GM12878 (cell line): Measurements from ENCODE around the gene IQCC. TPM values are rescaled to one million over a fixed set of nuclear protein-coding genes. Genes with fewer than 3 reads are reported as not detected.

Experiments
- BHLHE40 ChIP-seq, 2 experiments: fragments of 450-650 bp in 1 of 2; IDR thresholded peaks; 2 replicates each; pipeline ENCODE4 v1.6.1; 2011 to 2017; ENCODE audit warnings: low read depth in 2 of 2, borderline replicate concordance in 1 of 2, improper control_type of control experiment in 1 of 2, low read length in 1 of 2, mild to moderate bottlenecking in 1 of 2
- EP300 ChIP-seq, 2 experiments: fragments of 150-350 bp in 1 of 2; IDR thresholded peaks; 2 replicates each; pipeline ENCODE4 v1.6.1; 2011 to 2012; ENCODE audit warnings: low read depth in 2 of 2, low read length in 2 of 2, borderline replicate concordance in 1 of 2, improper control_type of control experiment in 1 of 2, inconsistent platforms in 1 of 2; ENCODE audit not compliant: control insufficient read depth in 1 of 2
- ESRRA ChIP-seq: IDR thresholded peaks from 2 replicates; pipeline ENCODE4 v1.6.1; 2012; ENCODE audit warnings: mild to moderate bottlenecking, low read length, improper control_type of control experiment
- KLF5 ChIP-seq: fragments of 450-650 bp; IDR thresholded peaks from 2 replicates; pipeline ENCODE4 v1.6.1; 2014; ENCODE audit warnings: mild to moderate bottlenecking; ENCODE audit not compliant: partially characterized antibody
- PAX5 ChIP-seq: IDR thresholded peaks from 2 replicates; pipeline ENCODE4 v1.6.1; 2011; ENCODE audit warnings: low read depth, low read length, borderline replicate concordance
- POLR2AphosphoS2 ChIP-seq: IDR thresholded peaks from 2 replicates; pipeline ENCODE4 v1.6.1; 2011; ENCODE audit warnings: low read depth, mild to moderate bottlenecking, low read length, improper control_type of control experiment, moderate library complexity
- RAD21 ChIP-seq: IDR thresholded peaks from 2 replicates; pipeline ENCODE4 v1.6.1; 2011; ENCODE audit warnings: mild to moderate bottlenecking, low read depth, low read length, moderate library complexity; ENCODE audit not compliant: insufficient read depth
- RFX5 ChIP-seq: IDR thresholded peaks from 2 replicates; pipeline ENCODE4 v1.6.1; 2011; ENCODE audit warnings: low read depth, low read length, improper control_type of control experiment
- SIX5 ChIP-seq: IDR thresholded peaks from 2 replicates; pipeline ENCODE4 v1.6.1; 2011; ENCODE audit warnings: mild to moderate bottlenecking, low read depth, low read length, moderate library complexity; ENCODE audit not compliant: severe bottlenecking
- SMAD5 ChIP-seq: IDR thresholded peaks from 2 replicates; pipeline ENCODE4 v1.6.1; 2016; ENCODE audit warnings: antibody characterized with exemption, low read depth
- TARDBP ChIP-seq: IDR thresholded peaks from 2 replicates; pipeline ENCODE4 v1.6.1; 2016; ENCODE audit warnings: borderline replicate concordance
- ZBED1 ChIP-seq: IDR thresholded peaks from 2 replicates; pipeline ENCODE4 v1.6.1; 2016; ENCODE audit warnings: borderline replicate concordance
- ZNF24 ChIP-seq: fragments of 450-650 bp; IDR thresholded peaks from 2 replicates; pipeline ENCODE4 v1.6.1; 2017; ENCODE audit warnings: antibody characterized with exemption, mild to moderate bottlenecking
- ZNF622 ChIP-seq: fragments of 450-650 bp; IDR thresholded peaks from 2 replicates; pipeline ENCODE4 v1.6.1; 2017; ENCODE audit warnings: mild to moderate bottlenecking, inconsistent platforms
- polyA plus RNA-seq, 11 experiments: library from polyadenylated mRNA; depleted of rRNA in 4 of 11; unstranded in 6 of 11; stranded (reverse) in 5 of 11; fragments of >200 nt; fragmentation: Nextera tagmentation in 4 of 11; fragmentation: Illumina TruSeq in 1 of 11; extraction: Ambion mirVana in 4 of 11; extraction: Trizol in 1 of 11; gene quantifications; 1 replicate in 1 of 11; 2 replicates in 10 of 11; pipeline versions ENCODE4 v1.2.1 to v1.2.3, GENCODE V29; 2011 to 2016; ENCODE audit warnings: inconsistent platforms in 2 of 11, missing spikeins in 2 of 11, low read depth in 1 of 11
- total RNA-seq, 4 experiments: library from RNA; depleted of rRNA in 3 of 4; stranded (reverse); fragments of >200 nt in 3 of 4; fragmentation: Illumina TruSeq in 1 of 4; extraction: Trizol in 1 of 4; gene quantifications; 2 replicates each; pipeline versions ENCODE4 v1.2.1 to v1.2.3, GENCODE V29; 2013 to 2021
- TF ChIP-seq, protein P1 (sequence below): fragments of 450-650 bp; formaldehyde crosslinking; IDR thresholded peaks from 2 replicates; pipeline ENCODE4 v1.4.0; 2020; ENCODE audit warnings: mild to moderate bottlenecking, moderate library complexity
- TF ChIP-seq, protein P2 (sequence below): fragments of 450-650 bp; IDR thresholded peaks from 2 replicates; pipeline ENCODE4 v1.6.1; 2016; ENCODE audit warnings: mild to moderate bottlenecking
- TF ChIP-seq, protein P3 (sequence below): fragments of 450-650 bp; IDR thresholded peaks from 2 replicates; pipeline ENCODE4 v1.6.1; 2016; ENCODE audit warnings: mild to moderate bottlenecking

IQCC gene
- total and polyA plus RNA-seq, 10 of the 15 experiments (the other 5 are each of a cell fraction or from before 2014, with no cell fraction given): 2.1 to 6.8 (median 4.9) TPM

- TF ChIP-seq, protein P1, sequence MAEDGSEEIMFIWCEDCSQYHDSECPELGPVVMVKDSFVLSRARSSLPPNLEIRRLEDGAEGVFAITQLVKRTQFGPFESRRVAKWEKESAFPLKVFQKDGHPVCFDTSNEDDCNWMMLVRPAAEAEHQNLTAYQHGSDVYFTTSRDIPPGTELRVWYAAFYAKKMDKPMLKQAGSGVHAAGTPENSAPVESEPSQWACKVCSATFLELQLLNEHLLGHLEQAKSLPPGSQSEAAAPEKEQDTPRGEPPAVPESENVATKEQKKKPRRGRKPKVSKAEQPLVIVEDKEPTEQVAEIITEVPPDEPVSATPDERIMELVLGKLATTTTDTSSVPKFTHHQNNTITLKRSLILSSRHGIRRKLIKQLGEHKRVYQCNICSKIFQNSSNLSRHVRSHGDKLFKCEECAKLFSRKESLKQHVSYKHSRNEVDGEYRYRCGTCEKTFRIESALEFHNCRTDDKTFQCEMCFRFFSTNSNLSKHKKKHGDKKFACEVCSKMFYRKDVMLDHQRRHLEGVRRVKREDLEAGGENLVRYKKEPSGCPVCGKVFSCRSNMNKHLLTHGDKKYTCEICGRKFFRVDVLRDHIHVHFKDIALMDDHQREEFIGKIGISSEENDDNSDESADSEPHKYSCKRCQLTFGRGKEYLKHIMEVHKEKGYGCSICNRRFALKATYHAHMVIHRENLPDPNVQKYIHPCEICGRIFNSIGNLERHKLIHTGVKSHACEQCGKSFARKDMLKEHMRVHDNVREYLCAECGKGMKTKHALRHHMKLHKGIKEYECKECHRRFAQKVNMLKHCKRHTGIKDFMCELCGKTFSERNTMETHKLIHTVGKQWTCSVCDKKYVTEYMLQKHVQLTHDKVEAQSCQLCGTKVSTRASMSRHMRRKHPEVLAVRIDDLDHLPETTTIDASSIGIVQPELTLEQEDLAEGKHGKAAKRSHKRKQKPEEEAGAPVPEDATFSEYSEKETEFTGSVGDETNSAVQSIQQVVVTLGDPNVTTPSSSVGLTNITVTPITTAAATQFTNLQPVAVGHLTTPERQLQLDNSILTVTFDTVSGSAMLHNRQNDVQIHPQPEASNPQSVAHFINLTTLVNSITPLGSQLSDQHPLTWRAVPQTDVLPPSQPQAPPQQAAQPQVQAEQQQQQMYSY (CRISPR knock-in tag): no peak
- TF ChIP-seq EP300 (IDR thresholded peaks at IDR 0.05; ENCODE audit: borderline replicate concordance in 1 of 2, control insufficient read depth in 1 of 2, low read depth in 2 of 2, low read length in 2 of 2) (peak; percentile 22 to 23; a peak in 1 of 4 replicates), BHLHE40 (IDR thresholded peaks at IDR 0.05; ENCODE audit: borderline replicate concordance in 1 of 2, low read depth in 2 of 2, low read length in 1 of 2) (no peak; a peak in 2 of 4 replicates), ZNF24 (no peak), KLF5 (no peak), PAX5 (no peak), POLR2AphosphoS2 (no peak; the same call in 1 of the 2 replicates), RFX5 (no peak), ZNF622 (no peak), TARDBP (no peak), ZBED1 (0 out of 2 replicates have a peak, but pooled peaks have one; percentile 33), SIX5 (no peak), ESRRA (no peak), SMAD5 (no peak), RAD21 (no peak; the same call in 1 of the 2 replicates)
- TF ChIP-seq, protein P2, sequence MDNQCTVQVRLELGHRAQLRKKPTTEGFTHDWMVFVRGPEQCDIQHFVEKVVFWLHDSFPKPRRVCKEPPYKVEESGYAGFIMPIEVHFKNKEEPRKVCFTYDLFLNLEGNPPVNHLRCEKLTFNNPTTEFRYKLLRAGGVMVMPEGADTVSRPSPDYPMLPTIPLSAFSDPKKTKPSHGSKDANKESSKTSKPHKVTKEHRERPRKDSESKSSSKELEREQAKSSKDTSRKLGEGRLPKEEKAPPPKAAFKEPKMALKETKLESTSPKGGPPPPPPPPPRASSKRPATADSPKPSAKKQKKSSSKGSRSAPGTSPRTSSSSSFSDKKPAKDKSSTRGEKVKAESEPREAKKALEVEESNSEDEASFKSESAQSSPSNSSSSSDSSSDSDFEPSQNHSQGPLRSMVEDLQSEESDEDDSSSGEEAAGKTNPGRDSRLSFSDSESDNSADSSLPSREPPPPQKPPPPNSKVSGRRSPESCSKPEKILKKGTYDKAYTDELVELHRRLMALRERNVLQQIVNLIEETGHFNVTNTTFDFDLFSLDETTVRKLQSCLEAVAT: no peak
- TF ChIP-seq, protein P3, sequence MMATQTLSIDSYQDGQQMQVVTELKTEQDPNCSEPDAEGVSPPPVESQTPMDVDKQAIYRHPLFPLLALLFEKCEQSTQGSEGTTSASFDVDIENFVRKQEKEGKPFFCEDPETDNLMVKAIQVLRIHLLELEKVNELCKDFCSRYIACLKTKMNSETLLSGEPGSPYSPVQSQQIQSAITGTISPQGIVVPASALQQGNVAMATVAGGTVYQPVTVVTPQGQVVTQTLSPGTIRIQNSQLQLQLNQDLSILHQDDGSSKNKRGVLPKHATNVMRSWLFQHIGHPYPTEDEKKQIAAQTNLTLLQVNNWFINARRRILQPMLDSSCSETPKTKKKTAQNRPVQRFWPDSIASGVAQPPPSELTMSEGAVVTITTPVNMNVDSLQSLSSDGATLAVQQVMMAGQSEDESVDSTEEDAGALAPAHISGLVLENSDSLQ: no peak; the same call in 1 of the 2 replicates
- TF ChIP-seq, all 136 proteins: peak for 36
These were observed 4.2 kb upstream of the IQCC start (continued) for GRCh38 chr1:32201011-32201855.
